ENCODE results near the gene BBOX1.

Gene BBOX1

GRCh38 chr11:27057091-27057780 is 16.6 kb downstream of the BBOX1 start:
- H3K36me3 ChIP-seq (ENCODE audit: control insufficient read depth, insufficient read depth, low read length), result no peaks in the 10 kb centered on the region
- H3K4me1 ChIP-seq (ENCODE audit: control insufficient read depth, insufficient read depth, low read length), result no peaks in the 10 kb centered on the region
- no peaks in the 10 kb centered on the region for H3K9me3 ChIP-seq (ENCODE audit: control insufficient read depth, low read length)
- H3K27me3 ChIP-seq (ENCODE audit: control insufficient read depth, insufficient read depth, low read length, poor library complexity, severe bottlenecking), result no peaks in the 10 kb centered on the region
- WGBS, 2 experiments, result 92 to 96% methylated on average over 6 of the region's 6 CpGs
- no peak overlapping the region for H3K4me3 ChIP-seq (ENCODE audit: insufficient read depth, low read depth, low read length)
- no peak overlapping the region for H3K27ac ChIP-seq (ENCODE audit: insufficient read depth, low read depth, low read length, poor library complexity, severe bottlenecking)

- Histone ChIP-seq H3K27me3 (ENCODE audit: control insufficient read depth, insufficient read depth, low read length, poor library complexity, severe bottlenecking) (no peaks in the 10 kb centered on the region), H3K27ac (ENCODE audit: insufficient read depth, low read depth, low read length, poor library complexity, severe bottlenecking) (no peak overlapping the region), H3K4me3 (ENCODE audit: insufficient read depth, low read depth, low read length) (no peak overlapping the region), H3K36me3 (ENCODE audit: control insufficient read depth, insufficient read depth, low read length) (no peaks in the 10 kb centered on the region), H3K4me1 (ENCODE audit: control insufficient read depth, insufficient read depth, low read length) (no peaks in the 10 kb centered on the region), H3K9me3 (ENCODE audit: control insufficient read depth, low read length) (no peaks in the 10 kb centered on the region)
- 100% methylated on average over 1 of the region's 1 CpG for WGBS, 2 experiments
Observed at GRCh38 chr11:27058456-27058855, 17.8 kb downstream of the BBOX1 start.

GRCh38 chr11:27059431-27059830 is 18.8 kb downstream of the BBOX1 start:
- H3K27ac ChIP-seq (ENCODE audit: insufficient read depth, low read depth, low read length, poor library complexity, severe bottlenecking), result no peak overlapping the region
- H3K4me1 ChIP-seq (ENCODE audit: control insufficient read depth, insufficient read depth, low read length), result no peaks in the 10 kb centered on the region
- no peaks in the 10 kb centered on the region for H3K36me3 ChIP-seq (ENCODE audit: control insufficient read depth, insufficient read depth, low read length)
- 71 to 84% methylated on average over 3 of the region's 3 CpGs for WGBS, 2 experiments
- no peaks in the 10 kb centered on the region for H3K9me3 ChIP-seq (ENCODE audit: control insufficient read depth, low read length)
- H3K27me3 ChIP-seq (ENCODE audit: control insufficient read depth, insufficient read depth, low read length, poor library complexity, severe bottlenecking), result no peaks in the 10 kb centered on the region
- no peak overlapping the region for H3K4me3 ChIP-seq (ENCODE audit: insufficient read depth, low read depth, low read length)

GRCh38 chr11:27060816-27061460 is 20.3 kb downstream of the BBOX1 start:
- Histone ChIP-seq H3K4me1 (ENCODE audit: control insufficient read depth, insufficient read depth, low read length) (no peaks in the 10 kb centered on the region), H3K36me3 (ENCODE audit: control insufficient read depth, insufficient read depth, low read length) (no peaks in the 10 kb centered on the region), H3K9me3 (ENCODE audit: control insufficient read depth, low read length) (no peaks in the 10 kb centered on the region), H3K4me3 (ENCODE audit: insufficient read depth, low read depth, low read length) (no peak overlapping the region), H3K27me3 (ENCODE audit: control insufficient read depth, insufficient read depth, low read length, poor library complexity, severe bottlenecking) (no peaks in the 10 kb centered on the region), H3K27ac (ENCODE audit: insufficient read depth, low read depth, low read length, poor library complexity, severe bottlenecking) (no peak overlapping the region)
- 98% methylated on average over 3 of the region's 3 CpGs; no CpG with 5 or more reads in 1 of the 2 experiments for WGBS, 2 experiments

- Histone ChIP-seq H3K27ac (ENCODE audit: insufficient read depth, low read depth, low read length, poor library complexity, severe bottlenecking) (no peak overlapping the region), H3K27me3 (ENCODE audit: control insufficient read depth, insufficient read depth, low read length, poor library complexity, severe bottlenecking) (no peaks in the 10 kb centered on the region)
- 80 to 91% methylated on average over 1 to 2 of the region's 2 CpGs for WGBS, 2 experiments
Observed at GRCh38 chr11:27061461-27061821, 20.8 kb downstream of the BBOX1 start.

GRCh38 chr11:27064086-27064485 is 23.5 kb downstream of the BBOX1 start:
- no peaks in the 10 kb centered on the region for H3K36me3 ChIP-seq (ENCODE audit: control insufficient read depth, insufficient read depth, low read length)
- no peaks in the 10 kb centered on the region for H3K27me3 ChIP-seq (ENCODE audit: control insufficient read depth, insufficient read depth, low read length, poor library complexity, severe bottlenecking)
- H3K9me3 ChIP-seq (ENCODE audit: control insufficient read depth, low read length), result no peaks in the 10 kb centered on the region
- no peak overlapping the region for H3K27ac ChIP-seq (ENCODE audit: insufficient read depth, low read depth, low read length, poor library complexity, severe bottlenecking)
- H3K4me1 ChIP-seq (ENCODE audit: control insufficient read depth, insufficient read depth, low read length), result no peaks in the 10 kb centered on the region
- no peak overlapping the region for H3K4me3 ChIP-seq (ENCODE audit: insufficient read depth, low read depth, low read length)
- 88 to 90% methylated on average over 2 of the region's 2 CpGs for WGBS, 2 experiments

More at GRCh38 chr11:27061461-27061821, 20.8 kb downstream of the BBOX1 start:
- Histone ChIP-seq H3K4me1 (ENCODE audit: control insufficient read depth, insufficient read depth, low read length) (no peaks in the 10 kb centered on the region), H3K9me3 (ENCODE audit: control insufficient read depth, low read length) (no peaks in the 10 kb centered on the region), H3K4me3 (ENCODE audit: insufficient read depth, low read depth, low read length) (no peak overlapping the region), H3K36me3 (ENCODE audit: control insufficient read depth, insufficient read depth, low read length) (no peaks in the 10 kb centered on the region)

- peak overlapping the region; percentile 8 for H3K27ac ChIP-seq (ENCODE audit: insufficient read depth, low read depth, low read length, poor library complexity, severe bottlenecking)
- H3K36me3 ChIP-seq (ENCODE audit: control insufficient read depth, insufficient read depth, low read length), result no peaks in the 10 kb centered on the region
- WGBS, 2 experiments, result 83 to 97% methylated on average over 1 of the region's 1 CpG
- no peaks in the 10 kb centered on the region for H3K9me3 ChIP-seq (ENCODE audit: control insufficient read depth, low read length)
- H3K27me3 ChIP-seq (ENCODE audit: control insufficient read depth, insufficient read depth, low read length, poor library complexity, severe bottlenecking), result no peaks in the 10 kb centered on the region
- peaks cover 7% of the 10 kb centered on the region for H3K4me1 ChIP-seq (ENCODE audit: control insufficient read depth, insufficient read depth, low read length)
- no peak overlapping the region for H3K4me3 ChIP-seq (ENCODE audit: insufficient read depth, low read depth, low read length)
Observed at GRCh38 chr11:27075192-27075591, 34.6 kb downstream of the BBOX1 start.

- Histone ChIP-seq H3K9me3 (ENCODE audit: control insufficient read depth, low read length) (no peaks in the 10 kb centered on the region), H3K27me3 (ENCODE audit: control insufficient read depth, insufficient read depth, low read length, poor library complexity, severe bottlenecking) (no peaks in the 10 kb centered on the region), H3K4me3 (ENCODE audit: insufficient read depth, low read depth, low read length) (no peak overlapping the region), H3K4me1 (ENCODE audit: control insufficient read depth, insufficient read depth, low read length) (peaks cover 7% of the 10 kb centered on the region), H3K27ac (ENCODE audit: insufficient read depth, low read depth, low read length, poor library complexity, severe bottlenecking) (peak overlapping the region; percentile 8), H3K36me3 (ENCODE audit: control insufficient read depth, insufficient read depth, low read length) (no peaks in the 10 kb centered on the region)
- WGBS, 2 experiments, result 79 to 88% methylated on average over 1 of the region's 1 CpG
Observed at GRCh38 chr11:27075655-27076054, 35.0 kb downstream of the BBOX1 start.

GRCh38 chr11:27076121-27076589 is 35.5 kb downstream of the BBOX1 start:
- Histone ChIP-seq H3K4me3 (ENCODE audit: insufficient read depth, low read depth, low read length) (no peak overlapping the region), H3K27ac (ENCODE audit: insufficient read depth, low read depth, low read length, poor library complexity, severe bottlenecking) (no peak overlapping the region), H3K4me1 (ENCODE audit: control insufficient read depth, insufficient read depth, low read length) (peaks cover 7% of the 10 kb centered on the region), H3K27me3 (ENCODE audit: control insufficient read depth, insufficient read depth, low read length, poor library complexity, severe bottlenecking) (no peaks in the 10 kb centered on the region), H3K9me3 (ENCODE audit: control insufficient read depth, low read length) (no peaks in the 10 kb centered on the region), H3K36me3 (ENCODE audit: control insufficient read depth, insufficient read depth, low read length) (no peaks in the 10 kb centered on the region)
- 89 to 92% methylated on average over 2 of the region's 2 CpGs for WGBS, 2 experiments

- Histone ChIP-seq H3K9me3 (ENCODE audit: control insufficient read depth, low read length) (no peaks in the 10 kb centered on the region), H3K27ac (ENCODE audit: insufficient read depth, low read depth, low read length, poor library complexity, severe bottlenecking) (no peak overlapping the region), H3K27me3 (ENCODE audit: control insufficient read depth, insufficient read depth, low read length, poor library complexity, severe bottlenecking) (no peaks in the 10 kb centered on the region), H3K4me1 (ENCODE audit: control insufficient read depth, insufficient read depth, low read length) (peaks cover 12% of the 10 kb centered on the region), H3K36me3 (ENCODE audit: control insufficient read depth, insufficient read depth, low read length) (no peaks in the 10 kb centered on the region), H3K4me3 (ENCODE audit: insufficient read depth, low read depth, low read length) (no peak overlapping the region)
Observed at GRCh38 chr11:27081056-27081455, 40.4 kb downstream of the BBOX1 start.

Data from ectodermal cell (in vitro differentiated cells).